NCI-H1105 treated with DMSO at 0.1 percent for 48 hours (cell line): ENCODE measurements around the gene ATF6.

Experiments
- DNase-seq: peaks from one replicate; lab custom pipeline; 2025; lab: John Stamatoyannopoulos, UW

The ATF6 gene

DNA sequence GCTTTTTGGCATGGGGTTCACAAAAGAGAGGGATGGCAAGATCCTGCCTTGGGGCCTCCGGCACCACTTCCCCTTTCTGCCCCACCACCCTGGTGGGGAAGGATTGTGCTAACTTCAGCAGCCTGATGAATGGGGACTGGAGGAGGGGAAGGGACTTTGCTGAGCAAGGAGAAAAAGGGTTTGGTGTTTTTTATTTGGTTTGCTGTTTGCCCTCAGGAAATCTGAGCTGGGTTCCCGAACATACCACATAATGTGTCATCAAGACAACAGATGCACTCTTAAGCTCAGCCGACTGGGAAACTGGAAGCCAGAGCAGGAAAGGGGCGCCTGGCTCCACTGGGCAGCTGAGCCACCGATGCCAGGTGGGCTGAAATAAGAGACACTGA is 237.7 kb downstream of the ATF6 start:
- no peak for DNase-seq

DNA sequence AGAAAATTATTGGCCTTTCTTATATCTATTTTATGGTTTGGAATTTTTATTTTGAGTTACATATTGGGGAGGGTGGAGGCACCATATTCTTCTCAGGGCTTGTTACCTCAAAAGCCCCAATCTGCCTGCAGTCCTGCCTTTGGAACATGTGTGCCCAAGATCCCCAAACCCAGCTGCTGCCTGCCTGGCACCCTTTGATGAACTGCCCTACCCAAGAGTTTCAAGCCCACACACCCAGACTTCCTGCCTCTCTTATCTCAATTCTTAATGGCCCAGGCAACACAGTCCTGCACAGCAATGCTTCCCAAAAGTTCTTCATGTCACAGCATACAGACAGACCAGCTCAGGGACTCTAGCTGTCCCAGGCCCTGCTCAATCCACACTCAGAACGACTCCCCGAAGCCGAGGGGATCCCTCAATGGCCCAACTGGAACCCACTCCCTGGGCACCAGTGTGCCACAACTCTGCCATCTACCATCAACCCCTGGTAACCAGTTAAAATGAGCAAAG is 238.4 kb downstream of the ATF6 start:
- DNase-seq: no peak

DNA sequence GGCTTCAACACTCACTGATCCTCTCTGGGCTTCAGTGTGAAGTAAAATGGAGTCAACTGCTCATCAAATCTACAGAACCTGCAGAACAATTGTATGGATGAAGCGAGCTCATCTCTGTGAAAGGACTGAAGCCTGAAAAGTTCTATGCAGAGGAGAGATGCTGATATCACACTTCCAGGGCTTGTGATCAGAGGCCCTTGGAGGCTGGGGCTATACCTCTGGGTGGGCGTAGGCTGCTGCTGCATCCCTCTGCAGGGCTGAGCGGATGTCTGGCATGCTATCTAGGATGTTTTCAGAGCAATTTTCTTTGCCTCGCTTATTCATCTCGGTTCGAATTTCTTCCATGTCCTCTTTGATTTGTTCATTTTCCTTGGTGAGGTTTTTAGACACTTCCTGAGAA is 240.0 kb downstream of the ATF6 start:
- no peak for DNase-seq

- no peak for DNase-seq
Measured at GRCh38 chr1:162007466-162007865, 241.3 kb downstream of the ATF6 start.

- no peak for DNase-seq
Measured at GRCh38 chr1:162008799-162009198, 242.7 kb downstream of the ATF6 start.

DNA sequence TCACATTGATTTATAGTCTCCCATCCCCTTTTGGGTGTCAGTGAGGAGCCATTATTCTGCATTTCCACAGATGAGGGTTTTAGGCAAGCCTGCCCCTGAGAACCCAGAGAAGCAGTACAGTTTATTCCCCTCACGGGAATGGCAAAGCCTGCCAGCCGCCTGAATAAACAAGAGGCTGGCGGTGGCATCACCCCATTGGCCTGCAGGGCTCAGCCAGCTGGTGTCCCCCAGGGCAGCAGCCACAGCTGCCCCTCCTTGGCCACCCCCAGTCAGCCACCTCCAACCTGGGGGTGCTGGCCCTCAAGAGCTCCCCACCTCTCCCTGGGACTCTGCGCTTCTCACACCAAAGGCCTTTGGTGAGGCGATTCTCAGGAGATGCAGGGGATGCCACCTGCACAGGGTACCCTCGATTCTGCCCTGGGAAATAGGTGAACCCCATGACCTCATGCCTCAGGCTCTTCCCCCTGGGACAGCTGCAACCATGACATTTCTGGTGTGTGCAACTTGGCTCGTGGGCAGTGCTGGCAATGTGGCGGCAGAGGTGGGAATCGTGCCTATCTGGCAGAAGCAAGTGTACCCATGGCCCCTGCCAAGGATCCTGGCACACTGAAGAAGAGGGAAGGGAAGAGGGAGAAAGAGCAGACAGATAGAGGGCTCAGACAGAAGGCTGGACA is 243.5 kb downstream of the ATF6 start:
- no peak for DNase-seq

GRCh38 chr1:162010175-162010506 is 244.0 kb downstream of the ATF6 start:
- no peak for DNase-seq

DNA sequence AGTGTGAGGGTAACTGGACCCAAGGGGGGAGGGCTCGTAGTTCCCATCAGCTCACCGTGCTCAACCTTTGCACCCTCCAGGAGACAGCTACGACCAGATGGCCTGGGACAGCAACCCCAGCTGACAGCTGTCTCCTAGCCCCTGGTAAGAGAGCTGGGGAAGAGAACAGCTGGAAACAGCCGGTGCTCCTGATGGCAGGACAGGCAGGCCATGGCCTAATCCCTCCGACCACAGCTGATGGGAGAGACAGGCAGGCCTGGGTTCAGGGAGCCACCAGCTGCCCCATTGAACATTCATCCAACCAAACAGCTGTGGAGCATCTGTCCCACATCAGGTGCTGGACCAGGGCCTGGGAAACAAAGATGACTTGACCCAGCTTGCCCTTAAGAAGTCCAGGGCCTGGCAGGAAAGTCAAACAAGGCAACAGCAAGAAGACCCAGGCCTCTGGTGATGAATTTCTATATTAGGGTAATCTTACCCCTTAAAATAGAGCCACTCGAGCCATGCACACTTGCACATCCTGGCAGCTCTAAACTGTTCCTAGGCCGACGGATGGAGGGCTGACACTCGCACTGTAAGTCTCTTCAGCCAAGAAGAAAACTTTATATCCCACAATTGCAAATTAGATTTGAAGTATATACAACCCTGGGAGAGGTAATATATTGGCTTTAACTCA is 245.4 kb downstream of the ATF6 start:
- no peak for DNase-seq

- DNase-seq: no peak
Measured at GRCh38 chr1:162013289-162013688, 247.2 kb downstream of the ATF6 start.
